ENCODE measurements around the gene ITGB1. TPM values are rescaled to one million over a fixed set of nuclear protein-coding genes. Genes with fewer than 3 reads are reported as not detected.
A peak's percentile ranks its signal among the peaks of the same experiment; 100 is the strongest.

ITGB1 gene
- total RNA-seq, 1 experiment from 2014 or later, result 223 TPM

- peak overlapping the region in 1 of 3 experiments; percentile 39; a peak in 2 of 7 replicates for H3K27ac Mint-ChIP-seq
- H3K4me1 ChIP-seq (ENCODE audit: insufficient read depth, low read length), result no peaks in the 10 kb centered on the region; the same call in 1 of the 2 replicates
- no peak overlapping the region for H2BK120ac ChIP-seq (ENCODE audit: low read depth, low read length, poor library complexity, severe bottlenecking)
- H3T11ph ChIP-seq (ENCODE audit: low read length), result no peak overlapping the region
- H3K79me2 ChIP-seq (ENCODE audit: insufficient read depth, low read length), result no peaks in the 10 kb centered on the region; the same call in 1 of the 2 replicates
- no peak for DNase-seq
- no peak overlapping the region for H3K18ac ChIP-seq (ENCODE audit: insufficient read length, low read depth, low read length)
- H2BK5ac ChIP-seq (ENCODE audit: insufficient read length, low read length), result no peak overlapping the region
- H3K9me3 Mint-ChIP-seq, result no peaks in the 10 kb centered on the region
- no peak overlapping the region for H4K5ac ChIP-seq (ENCODE audit: insufficient read length, low read depth, low read length)
- H4K8ac ChIP-seq (replicated peaks; ENCODE audit: insufficient read length, low read depth, low read length), result no peak overlapping the region
- no peaks in the 10 kb centered on the region for H3K27me3 ChIP-seq (ENCODE audit: insufficient read depth, low read length)
- no peak overlapping the region for H4K91ac ChIP-seq (ENCODE audit: insufficient read length, low read depth, low read length)
- H3K36me3 Mint-ChIP-seq (ENCODE audit: insufficient read depth in 1 of 3, low read depth in 3 of 3), result no peaks in the 10 kb centered on the region; a peak in 1 of 7 replicates
- H2AFZ ChIP-seq (ENCODE audit: low read length), result no peak overlapping the region
- no peak overlapping the region for H2AK5ac ChIP-seq (ENCODE audit: insufficient read length, low read length)
- no peak overlapping the region for H3K56ac ChIP-seq (ENCODE audit: insufficient read length, low read depth, low read length)
- no peaks in the 10 kb centered on the region for H3K9me3 ChIP-seq (ENCODE audit: control insufficient read depth, low read depth, low read length)
- peaks cover 2% of the 10 kb centered on the region for H3K23me2 ChIP-seq (ENCODE audit: insufficient read length, low read depth, low read length, poor library complexity, severe bottlenecking)
- no peaks in the 10 kb centered on the region for H3K79me1 ChIP-seq (ENCODE audit: insufficient read depth, low read depth, low read length, poor library complexity, severe bottlenecking)
- H3K4ac ChIP-seq (ENCODE audit: low read depth, low read length), result no peak overlapping the region
- peaks cover 34 to 39% of the 10 kb centered on the region in 2 experiments for H3K4me1 Mint-ChIP-seq
- no peak overlapping the region for H2BK15ac ChIP-seq (ENCODE audit: low read depth, low read length)
- H3K14ac ChIP-seq (ENCODE audit: insufficient read depth, low read length), result no peak overlapping the region
- H3K4me3 Mint-ChIP-seq, result no peak overlapping the region
- no peak overlapping the region for H2BK20ac ChIP-seq (ENCODE audit: low read depth, low read length, poor library complexity, severe bottlenecking)
- no peaks in the 10 kb centered on the region for H4K20me1 ChIP-seq (ENCODE audit: control insufficient read depth, insufficient read depth, insufficient read length)
- no peaks in the 10 kb centered on the region for H3K27me3 Mint-ChIP-seq (ENCODE audit: low read depth)
- WGBS (ENCODE audit: extremely low coverage, insufficient read length, low lambda C conversion rate), result no CpG with 5 or more reads among the region's 3 CpGs
- TF ChIP-seq, protein P1, sequence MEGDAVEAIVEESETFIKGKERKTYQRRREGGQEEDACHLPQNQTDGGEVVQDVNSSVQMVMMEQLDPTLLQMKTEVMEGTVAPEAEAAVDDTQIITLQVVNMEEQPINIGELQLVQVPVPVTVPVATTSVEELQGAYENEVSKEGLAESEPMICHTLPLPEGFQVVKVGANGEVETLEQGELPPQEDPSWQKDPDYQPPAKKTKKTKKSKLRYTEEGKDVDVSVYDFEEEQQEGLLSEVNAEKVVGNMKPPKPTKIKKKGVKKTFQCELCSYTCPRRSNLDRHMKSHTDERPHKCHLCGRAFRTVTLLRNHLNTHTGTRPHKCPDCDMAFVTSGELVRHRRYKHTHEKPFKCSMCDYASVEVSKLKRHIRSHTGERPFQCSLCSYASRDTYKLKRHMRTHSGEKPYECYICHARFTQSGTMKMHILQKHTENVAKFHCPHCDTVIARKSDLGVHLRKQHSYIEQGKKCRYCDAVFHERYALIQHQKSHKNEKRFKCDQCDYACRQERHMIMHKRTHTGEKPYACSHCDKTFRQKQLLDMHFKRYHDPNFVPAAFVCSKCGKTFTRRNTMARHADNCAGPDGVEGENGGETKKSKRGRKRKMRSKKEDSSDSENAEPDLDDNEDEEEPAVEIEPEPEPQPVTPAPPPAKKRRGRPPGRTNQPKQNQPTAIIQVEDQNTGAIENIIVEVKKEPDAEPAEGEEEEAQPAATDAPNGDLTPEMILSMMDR (conservative IDR thresholded peaks at IDR 0.05), result no peak
- no peak overlapping the region for H3K23ac ChIP-seq (ENCODE audit: insufficient read length, low read depth, low read length)
- H3K27ac ChIP-seq (ENCODE audit: insufficient read length, low read depth, low read length), result no peak overlapping the region
- no peak overlapping the region for H3K9ac ChIP-seq (ENCODE audit: extremely low read depth, insufficient read length, low read length)
- H3K4me2 ChIP-seq (ENCODE audit: insufficient read depth, insufficient read length, low read length), result no peak overlapping the region
- no peak overlapping the region for H2BK12ac ChIP-seq (ENCODE audit: insufficient read length, low read depth, low read length)
Observed at GRCh38 chr10:32964270-32964669, 6.2 kb upstream of the ITGB1 start.

Measured in H9 (cell line).